H1 (cell line): Measurements from ENCODE around the gene KCNH5. TPM values are rescaled to one million over a fixed set of nuclear protein-coding genes. Genes with fewer than 3 reads are reported as not detected.

Experiments
- CTCF ChIA-PET: fragments of 300-600 bp; sonication (Branson Sonifier 250); formaldehyde crosslinking; loops from one replicate; lab custom pipeline; 2021; ENCODE audit not compliant: partially characterized antibody; lab: Charles Lee
- POLR2A ChIA-PET: fragments of 300-600 bp; sonication (Branson Sonifier 250); formaldehyde crosslinking; loops from one replicate; lab custom pipeline; 2021; ENCODE audit warnings: inconsistent platforms; ENCODE audit not compliant: partially characterized antibody; lab: Charles Lee
- DNase-seq, 2 experiments: peaks; one replicate each; pipeline versions ENCODE4 v3.0.0 to v3.0.0-alpha.2; 2010 to 2022; ENCODE audit warnings: low spot score in 2 of 2, low read depth in 1 of 2, mixed read lengths in 1 of 2
- FAIRE-seq: peaks from 2 replicates; lab custom pipeline; 2011; peaks lifted over from hg19 to GRCh38; lab: Jason Lieb, UNC
- H2AFZ ChIP-seq: 2 replicates; pipeline ENCODE4 v1.8.1; 2012; ENCODE audit warnings: low read length, inconsistent platforms
- H2AK5ac ChIP-seq: 2 replicates; pipeline ENCODE4 v1.6.1; 2013; ENCODE audit warnings: low read depth, low read length
- H2BK120ac ChIP-seq: replicated peaks from 2 replicates; pipeline ENCODE3; 2013; ENCODE audit warnings: low read depth, low read length, inconsistent platforms
- H2BK12ac ChIP-seq: 2 replicates; pipeline ENCODE4 v1.6.1; 2013; ENCODE audit warnings: low read depth, low read length
- H2BK15ac ChIP-seq: 2 replicates; pipeline ENCODE4 v1.6.1; 2013; ENCODE audit warnings: low read length
- H2BK20ac ChIP-seq: 2 replicates; pipeline ENCODE4 v1.6.1; 2013; ENCODE audit warnings: low read length
- H2BK5ac ChIP-seq: 2 replicates; pipeline ENCODE4 v1.6.1; 2013; ENCODE audit warnings: low read depth, low read length
- H3K14ac ChIP-seq: 2 replicates; pipeline ENCODE4 v1.6.1; 2013; ENCODE audit warnings: inconsistent platforms; ENCODE audit not compliant: insufficient read length
- H3K18ac ChIP-seq: 2 replicates; pipeline ENCODE4 v1.6.1; 2013; ENCODE audit warnings: low read length; ENCODE audit errors: extremely low read depth
- H3K23ac ChIP-seq: 2 replicates; pipeline ENCODE4 v1.6.1; 2013; ENCODE audit warnings: inconsistent platforms; ENCODE audit not compliant: insufficient read length
- H3K23me2 ChIP-seq: 2 replicates; pipeline ENCODE4 v1.6.1; 2013; ENCODE audit warnings: low read depth, low read length
- H3K27ac ChIP-seq: 2 replicates; pipeline ENCODE4 v1.6.1; 2011; ENCODE audit warnings: low read depth, low read length, inconsistent platforms
- H3K27me3 ChIP-seq, 4 experiments: replicated peaks in 1 of 4; 1 replicate in 1 of 4; 2 replicates in 3 of 4; pipeline versions ENCODE4 v1.6.1 to v1.8.1; 2011 to 2013; ENCODE audit warnings: low read length in 3 of 4, mild to moderate bottlenecking in 3 of 4, inconsistent platforms in 2 of 4, mixed read lengths in 2 of 4, moderate library complexity in 1 of 4; ENCODE audit not compliant: control insufficient read depth in 3 of 4, insufficient read depth in 3 of 4; ENCODE audit errors: extremely low read depth in 1 of 4
- H3K36me3 ChIP-seq, 4 experiments: 2 replicates each; pipeline versions ENCODE4 v1.6.1 to v1.8.1; 2011 to 2013; ENCODE audit warnings: mild to moderate bottlenecking in 4 of 4, low read length in 3 of 4, moderate library complexity in 2 of 4, control low read depth in 1 of 4, inconsistent platforms in 1 of 4; ENCODE audit not compliant: insufficient read depth in 4 of 4, control insufficient read depth in 2 of 4
- H3K4ac ChIP-seq: replicated peaks from 2 replicates; pipeline ENCODE3; 2013; ENCODE audit warnings: low read length, low read depth, mixed read lengths, inconsistent platforms; ENCODE audit not compliant: insufficient read length
- H3K4me1 ChIP-seq, 4 experiments: replicated peaks in 1 of 4; 1 replicate in 1 of 4; 2 replicates in 3 of 4; pipeline versions ENCODE4 v1.6.1 to v1.8.1; 2011 to 2013; ENCODE audit warnings: low read length in 3 of 4, inconsistent platforms in 2 of 4, mixed read lengths in 1 of 4; ENCODE audit not compliant: insufficient read depth in 4 of 4, control insufficient read depth in 3 of 4
- H3K4me2 ChIP-seq, 2 experiments: 2 replicates each; pipeline versions ENCODE4 v1.6.1 to v1.8.1; 2011 to 2013; ENCODE audit warnings: low read depth in 2 of 2, low read length in 2 of 2, control low read depth in 1 of 2, inconsistent platforms in 1 of 2, mild to moderate bottlenecking in 1 of 2; ENCODE audit not compliant: insufficient read depth in 1 of 2
- H3K4me3 ChIP-seq, 4 experiments: fragments of 200-600, 300-600 bp in 1 of 4; sonication (generic), shearing (Covaris generic), sonication (Bioruptor Twin) in 1 of 4; 2 replicates each; pipeline versions ENCODE4 v1.5.1 to v1.8.1; 2011 to 2016; ENCODE audit warnings: low read length in 4 of 4, low read depth in 3 of 4, control low read depth in 2 of 4, inconsistent platforms in 2 of 4, mild to moderate bottlenecking in 2 of 4, mixed read lengths in 1 of 4, moderate library complexity in 1 of 4; ENCODE audit not compliant: insufficient read depth in 2 of 4; ENCODE audit errors: extremely low read depth in 1 of 4
- H3K56ac ChIP-seq: replicated peaks from 2 replicates; pipeline ENCODE3; 2013; ENCODE audit warnings: low read depth, mild to moderate bottlenecking, mixed read lengths, low read length, inconsistent platforms; ENCODE audit not compliant: insufficient read length
- H3K79me1 ChIP-seq: 2 replicates; pipeline ENCODE4 v1.6.1; 2013; ENCODE audit warnings: low read depth, low read length, control low read depth
- H3K79me2 ChIP-seq, 2 experiments: 2 replicates each; pipeline versions ENCODE4 v1.6.1 to v1.8.1; 2012 to 2013; ENCODE audit warnings: low read length in 2 of 2, mild to moderate bottlenecking in 2 of 2, inconsistent platforms in 1 of 2; ENCODE audit not compliant: insufficient read depth in 2 of 2, control insufficient read depth in 1 of 2
- H3K9ac ChIP-seq, 4 experiments: replicated peaks in 1 of 4; 1 replicate in 1 of 4; 2 replicates in 3 of 4; pipeline versions ENCODE4 v1.6.1 to v1.8.1; 2011 to 2013; ENCODE audit warnings: low read depth in 3 of 4, low read length in 3 of 4, control low read depth in 2 of 4, mild to moderate bottlenecking in 2 of 4, moderate library complexity in 2 of 4, inconsistent platforms in 1 of 4; ENCODE audit errors: extremely low read depth in 1 of 4
- H3K9me3 ChIP-seq, 2 experiments: 2 replicates each; pipeline versions ENCODE4 v1.6.1 to v1.8.1; 2012 to 2013; ENCODE audit warnings: mild to moderate bottlenecking in 2 of 2, moderate library complexity in 2 of 2, control low read depth in 1 of 2, inconsistent platforms in 1 of 2, low read depth in 1 of 2, low read length in 1 of 2, mixed read lengths in 1 of 2; ENCODE audit not compliant: insufficient read depth in 2 of 2
- H4K20me1 ChIP-seq, 2 experiments: replicated peaks in 1 of 2; 2 replicates each; pipeline versions ENCODE3 to v1.8.1; 2011 to 2013; ENCODE audit warnings: inconsistent platforms in 2 of 2, low read length in 2 of 2, mild to moderate bottlenecking in 1 of 2; ENCODE audit not compliant: insufficient read depth in 2 of 2, control insufficient read depth in 1 of 2
- H4K5ac ChIP-seq: 2 replicates; pipeline ENCODE4 v1.6.1; 2013; ENCODE audit warnings: low read length, low read depth, mixed read lengths, inconsistent platforms; ENCODE audit not compliant: insufficient read length
- H4K8ac ChIP-seq: 2 replicates; pipeline ENCODE4 v1.8.0; 2013; ENCODE audit warnings: mild to moderate bottlenecking, moderate library complexity, low read length, inconsistent platforms; ENCODE audit not compliant: insufficient read depth; ENCODE audit errors: extremely low read depth
- H4K91ac ChIP-seq: replicated peaks from 2 replicates; pipeline ENCODE3; 2013; ENCODE audit warnings: low read length, mixed read lengths, inconsistent platforms; ENCODE audit not compliant: insufficient read length
- CEBPB ChIP-seq: IDR thresholded peaks from 2 replicates; pipeline ENCODE4 v1.6.1; 2012; ENCODE audit warnings: low read depth, low read length
- RAD21 ChIP-seq, 2 experiments: IDR thresholded peaks in 1 of 2; conservative IDR thresholded peaks in 1 of 2; 2 replicates each; pipeline ENCODE4 v1.6.1; 2011; ENCODE audit warnings: low read depth in 2 of 2, low read length in 2 of 2, improper control_type of control experiment in 1 of 2, inconsistent platforms in 1 of 2, mild to moderate bottlenecking in 1 of 2, moderate library complexity in 1 of 2
- WGBS, 2 experiments: shearing (Covaris generic) in 1 of 2; methylation state at CpG; one replicate each; pipeline versions ENCODE4 v1.1.6 to v1.1.7; 2013 to 2015; ENCODE audit warnings: low lambda C conversion rate in 2 of 2, mixed read lengths in 2 of 2, inconsistent platforms in 1 of 2, low coverage in 1 of 2, missing lambda C conversion rate in 1 of 2; ENCODE audit not compliant: insufficient replicate concordance in 2 of 2, insufficient coverage in 1 of 2, insufficient read length in 1 of 2; ENCODE audit errors: extremely low coverage in 1 of 2, missing lambda C conversion rate in 1 of 2; 5-methylcytosine and 5-hydroxymethylcytosine counted together
- polyA plus RNA-seq, 7 experiments: library from polyadenylated mRNA; depleted of rRNA in 3 of 7; stranded (reverse) in 5 of 7; unstranded in 2 of 7; fragments of >200 nt in 5 of 7; fragments of 200-250 nt in 2 of 7; gene quantifications; 1 replicate in 5 of 7; 2 replicates in 1 of 7; 4 replicates in 1 of 7; pipeline versions ENCODE4 v1.2.1 to v1.2.3, GENCODE V29; 2011 to 2013; ENCODE audit warnings: missing spikeins in 2 of 7, mixed read lengths in 2 of 7
- total RNA-seq: library from RNA; stranded (reverse); fragmentation: NEBNext Ultra II Directional; extraction: Animal tissue kit (Norgen Biotek cat#: 25700); gene quantifications from 2 replicates; pipeline ENCODE4 v1.2.1, GENCODE V29; 2021

KCNH5 gene
- total and polyA plus RNA-seq, 2 of the 8 experiments (the other 6 are each of a cell fraction or from before 2014, with no cell fraction given): 0.24 to 0.50 TPM

GRCh38 chr14:62759796-62760195 lies 285.5 kb downstream of the KCNH5 start:
- Histone ChIP-seq H3K4me3 (no peak overlapping the region), H3K23ac (no peak overlapping the region), H4K8ac (no peak overlapping the region), H3K36me3 (no peaks in the 10 kb centered on the region), H3K4me2 (0 out of 4 replicates have a peak overlapping the region, but pooled peaks of 1 of the 2 experiments have one; percentile 20), H3K23me2 (0 out of 2 replicates have a peak, but pooled peaks cover 2% of the 10 kb centered on the region), H2BK20ac (no peak overlapping the region), H2AK5ac (no peak overlapping the region), H3K4ac (no peak overlapping the region), H4K91ac (no peak overlapping the region), H3K18ac (no peak overlapping the region), H2BK15ac (no peak overlapping the region), H3K56ac (no peak overlapping the region), H3K9me3 (peaks cover 0 to 3% of the 10 kb centered on the region in 2 experiments; a peak in 1 of 4 replicates), H4K5ac (no peak overlapping the region), H3K27ac (no peak overlapping the region), H4K20me1 (peaks cover 0 to 1% of the 10 kb centered on the region in 2 experiments), H2BK120ac (no peak overlapping the region), H3K27me3 (no peaks in the 10 kb centered on the region), H2BK5ac (no peak overlapping the region), H3K14ac (no peak overlapping the region), H3K79me2 (no peaks in the 10 kb centered on the region), H3K9ac (no peak overlapping the region), H3K4me1 (peaks cover 0 to 7% (median 5%) of the 10 kb centered on the region in 4 experiments; a peak in 3 of 7 replicates), H3K79me1 (no peaks in the 10 kb centered on the region), H2BK12ac (no peak overlapping the region), H2AFZ (peak overlapping the region; percentile 98)
- ChIA-PET POLR2A (no interaction called here), CTCF (interaction anchor here (1.2 to 2.0 kb wide), 3 partner anchors 8 to 20 kb away, joined by 3 to 5 read pairs (median 3); no protein-coding TSS in a partner anchor)
- FAIRE-seq: no peak
- WGBS, 2 experiments: 63% methylated on average over 2 of the region's 2 CpGs; no CpG with 5 or more reads in 1 of the 2 experiments
- no peak for DNase-seq
- TF ChIP-seq CEBPB: no peak
- TF ChIP-seq RAD21 (IDR thresholded peaks at IDR 0.05 in 1 of 2, conservative IDR thresholded peaks at IDR 0.05 in 1 of 2; ENCODE audit: low read depth in 2 of 2, low read length in 2 of 2): peak; percentile 27 to 46; a peak in 3 of 4 replicates
